Hepatocyte (in vitro differentiated cells): ENCODE measurements around the gene ADCY2. TPM values are rescaled to one million over a fixed set of nuclear protein-coding genes. Genes with fewer than 3 reads are reported as not detected.

ENCODE experiments used
- DNase-seq: peaks from one replicate; pipeline ENCODE4 v3.0.0-alpha.2; 2016; ENCODE audit warnings: low spot score
- H2AFZ ChIP-seq: fragments of 200-600 bp; sonication (generic); 2 replicates; pipeline ENCODE4 v1.6.0; 2016; ENCODE audit warnings: antibody characterized with exemption, mild to moderate bottlenecking
- H3K27ac ChIP-seq: fragments of 200-600 bp; sonication (generic); 2 replicates; pipeline ENCODE4 v1.5.1; 2016; ENCODE audit warnings: mild to moderate bottlenecking
- H3K27me3 ChIP-seq: fragments of 200-600 bp; sonication (generic); 2 replicates; pipeline ENCODE4 v1.6.1; 2016
- H3K36me3 ChIP-seq: fragments of 200-600 bp; sonication (generic); replicated peaks from 2 replicates; pipeline ENCODE4 v1.5.1; 2016; ENCODE audit warnings: low read depth; ENCODE audit not compliant: insufficient read depth
- H3K4me1 ChIP-seq: fragments of 200-600 bp; sonication (generic); 2 replicates; pipeline ENCODE4 v1.5.1; 2016; ENCODE audit warnings: mild to moderate bottlenecking, moderate library complexity; ENCODE audit not compliant: insufficient read depth
- H3K4me2 ChIP-seq: fragments of 200-600 bp; sonication (generic); 2 replicates; pipeline ENCODE4 v1.6.0; 2016
- H3K4me3 ChIP-seq: fragments of 200-600 bp; sonication (generic); 2 replicates; pipeline ENCODE4 v1.5.1; 2016; ENCODE audit warnings: mild to moderate bottlenecking
- H3K79me2 ChIP-seq: fragments of 200-600 bp; sonication (generic); 2 replicates; pipeline ENCODE4 v1.6.0; 2017; ENCODE audit warnings: mild to moderate bottlenecking
- H3K9me2 ChIP-seq: fragments of 200-600 bp; sonication (generic); replicated peaks from 2 replicates; pipeline ENCODE4 v1.6.0; 2017; ENCODE audit warnings: mild to moderate bottlenecking; ENCODE audit not compliant: insufficient read depth
- H3K9me3 ChIP-seq: fragments of 200-600 bp; sonication (generic); 2 replicates; pipeline ENCODE4 v1.5.1; 2016; ENCODE audit warnings: low read depth, mild to moderate bottlenecking
- H4K20me1 ChIP-seq: fragments of 200-600 bp; sonication (generic); 2 replicates; pipeline ENCODE4 v1.6.0; 2016; ENCODE audit warnings: mild to moderate bottlenecking; ENCODE audit not compliant: insufficient read depth, poor library complexity, severe bottlenecking
- CTCF ChIP-seq: fragments of 200-600 bp; sonication (generic); IDR thresholded peaks from 2 replicates; pipeline ENCODE4 v1.5.1; 2016; ENCODE audit warnings: antibody characterized with exemption, mild to moderate bottlenecking; ENCODE audit not compliant: poor library complexity
- EZH2 ChIP-seq: fragments of 200-600 bp; sonication (generic); IDR thresholded peaks from 2 replicates; pipeline ENCODE4 v1.6.1; 2016; ENCODE audit warnings: antibody characterized with exemption, mild to moderate bottlenecking, borderline replicate concordance
- EZH2phosphoT487 ChIP-seq: fragments of 200-600 bp; sonication (generic); IDR thresholded peaks from one replicate; pipeline ENCODE4 v1.6.1; 2018; ENCODE audit warnings: antibody characterized with exemption, mild to moderate bottlenecking, low read depth, moderate library complexity; ENCODE audit not compliant: unreplicated experiment, severe bottlenecking
- WGBS: methylation state at CpG from one replicate; pipeline ENCODE4 v1.1.6; 2016; ENCODE audit warnings: low lambda C conversion rate; ENCODE audit errors: missing lambda C conversion rate; 5-methylcytosine and 5-hydroxymethylcytosine counted together
- polyA plus RNA-seq: library from polyadenylated mRNA; unstranded; fragments of >200 nt; fragmentation: Nextera tagmentation; extraction: Ambion mirVana; gene quantifications from 2 replicates; pipeline ENCODE4 v1.2.1, GENCODE V29; 2016
- total RNA-seq: library from RNA; depleted of rRNA; stranded (reverse); fragments of >200 nt; gene quantifications from 2 replicates; pipeline ENCODE4 v1.2.3, GENCODE V29; 2014

The ADCY2 gene
- total and polyA plus RNA-seq, 2 experiments from 2014 or later = 3.2 to 8.5 TPM

DNA sequence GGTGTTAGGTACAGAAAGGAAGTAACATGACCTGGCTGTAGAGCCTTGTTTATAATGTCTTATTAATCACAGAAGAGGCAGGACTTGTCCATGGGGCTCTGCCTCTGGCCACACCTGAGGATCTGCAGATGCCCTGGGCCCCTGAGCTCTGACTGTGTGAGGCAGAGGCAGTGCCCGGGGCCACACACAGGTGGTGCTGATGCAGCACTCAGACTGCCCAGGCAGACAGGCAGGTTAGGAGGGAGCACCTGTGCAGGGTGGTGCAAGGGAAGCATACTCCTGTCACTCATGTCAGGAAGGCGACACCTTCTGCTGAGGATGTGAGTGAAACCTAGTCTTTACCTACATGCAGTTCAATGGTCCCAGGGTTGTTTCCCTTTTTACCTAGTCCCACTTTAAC lies 366.3 kb downstream of the ADCY2 start:
- WGBS = 78% methylated on average over 2 of the region's 2 CpGs
- no peak for TF ChIP-seq EZH2phosphoT487
- TF ChIP-seq CTCF = no peak
- no peak for TF ChIP-seq EZH2
- H3K27ac ChIP-seq = no peak overlapping the region

DNA sequence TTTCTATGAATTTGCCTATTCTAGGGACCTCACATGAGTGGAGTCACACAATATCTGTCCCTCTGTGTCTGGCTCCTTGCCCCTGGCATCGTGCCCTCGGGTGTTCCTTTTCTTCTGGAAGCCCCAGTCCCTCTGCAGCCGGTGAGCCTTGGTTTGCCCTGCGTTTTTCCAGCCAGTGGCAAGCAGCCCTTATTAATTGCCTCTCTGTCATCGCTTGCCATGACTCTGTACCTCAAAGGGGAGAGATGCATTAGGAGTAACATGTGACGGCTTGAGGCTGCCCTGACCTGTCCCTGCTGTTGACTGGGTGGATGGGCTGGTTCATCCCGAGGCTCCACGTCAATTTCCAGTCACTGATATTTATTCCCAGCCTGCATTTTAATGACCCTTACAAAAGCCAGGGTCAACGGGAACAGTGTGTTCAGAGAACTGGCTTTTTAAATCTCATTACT lies 367.7 kb downstream of the ADCY2 start:
- no peaks in the 10 kb centered on the region for H3K79me2 ChIP-seq
- WGBS = 89% methylated on average over 9 of the region's 9 CpGs

More for the DNA sequence above, 366.3 kb downstream of the ADCY2 start:
- DNase-seq = no peak
- Histone ChIP-seq H3K9me3 (no peaks in the 10 kb centered on the region), H3K4me3 (no peak overlapping the region), H3K4me2 (no peak overlapping the region), H4K20me1 (no peaks in the 10 kb centered on the region), H3K36me3 (no peaks in the 10 kb centered on the region), H3K27me3 (no peaks in the 10 kb centered on the region), H3K9me2 (no peaks in the 10 kb centered on the region), H3K79me2 (no peaks in the 10 kb centered on the region), H2AFZ (no peak overlapping the region), H3K4me1 (no peaks in the 10 kb centered on the region)

DNA sequence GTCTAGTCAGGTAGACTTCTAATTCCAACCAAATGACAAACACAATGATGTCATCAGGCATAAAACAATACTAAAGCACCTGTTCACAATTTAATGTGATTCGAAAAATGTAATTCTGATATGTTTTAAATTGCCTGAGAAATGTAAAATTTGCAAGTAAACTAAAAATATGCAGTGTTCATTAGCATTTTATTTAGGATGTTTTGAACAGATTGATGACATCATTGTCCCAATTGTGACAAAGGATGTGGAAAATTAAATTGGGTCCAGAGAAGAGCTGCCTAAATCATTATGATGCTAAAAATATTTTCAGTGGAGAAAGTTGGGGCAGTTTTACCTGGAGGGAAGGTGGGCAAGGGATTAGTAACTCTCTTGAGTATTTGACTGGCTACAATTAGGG lies 368.5 kb downstream of the ADCY2 start:
- H3K36me3 ChIP-seq = no peaks in the 10 kb centered on the region
- H3K4me2 ChIP-seq = no peak overlapping the region
- WGBS = 74% methylated on average over 1 of the region's 1 CpG
- no peak overlapping the region for H3K4me3 ChIP-seq
- no peak overlapping the region for H3K27ac ChIP-seq
- H4K20me1 ChIP-seq = no peaks in the 10 kb centered on the region
- H3K9me2 ChIP-seq = no peaks in the 10 kb centered on the region
- TF ChIP-seq CTCF (no peak), EZH2phosphoT487 (no peak), EZH2 (no peak)
- H3K79me2 ChIP-seq = no peaks in the 10 kb centered on the region
- no peaks in the 10 kb centered on the region for H3K4me1 ChIP-seq
- H3K27me3 ChIP-seq = no peaks in the 10 kb centered on the region
- H3K9me3 ChIP-seq = no peaks in the 10 kb centered on the region
- no peak overlapping the region for H2AFZ ChIP-seq
- no peak for DNase-seq

More for the DNA sequence above, 367.7 kb downstream of the ADCY2 start:
- Histone ChIP-seq H3K27me3 (no peaks in the 10 kb centered on the region), H3K9me3 (no peaks in the 10 kb centered on the region), H4K20me1 (no peaks in the 10 kb centered on the region), H3K4me1 (no peaks in the 10 kb centered on the region), H3K36me3 (no peaks in the 10 kb centered on the region), H3K9me2 (no peaks in the 10 kb centered on the region), H3K4me2 (no peak overlapping the region), H2AFZ (no peak overlapping the region), H3K27ac (no peak overlapping the region), H3K4me3 (no peak overlapping the region)
- DNase-seq = no peak
- no peak for TF ChIP-seq EZH2
- TF ChIP-seq CTCF = no peak
- TF ChIP-seq EZH2phosphoT487 = no peak

DNA sequence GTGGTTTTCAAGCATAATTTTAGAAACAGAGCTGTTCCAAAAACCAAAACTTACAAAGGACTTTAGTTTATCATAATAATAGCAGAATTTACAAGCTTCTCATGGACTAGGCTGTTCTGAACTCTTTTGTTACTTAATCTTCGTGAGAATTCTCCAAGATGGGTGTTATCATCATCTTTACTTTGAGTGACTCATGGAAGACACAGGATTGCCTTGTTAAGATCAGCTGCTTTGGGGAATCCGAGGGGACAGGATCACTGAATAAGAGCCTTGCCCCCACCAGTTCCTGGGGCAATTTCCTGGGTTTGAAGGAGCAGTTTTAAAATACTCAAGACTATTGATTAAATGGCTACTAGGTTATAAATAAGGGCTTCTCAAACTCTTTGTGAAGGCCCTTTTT lies 374.5 kb downstream of the ADCY2 start:
- TF ChIP-seq EZH2 (no peak), CTCF (no peak), EZH2phosphoT487 (no peak)
- no peak overlapping the region for H2AFZ ChIP-seq
- DNase-seq = no peak

More for the DNA sequence above, 374.5 kb downstream of the ADCY2 start:
- Histone ChIP-seq H3K36me3 (no peaks in the 10 kb centered on the region), H3K9me3 (no peaks in the 10 kb centered on the region), H3K27ac (no peak overlapping the region), H3K27me3 (no peaks in the 10 kb centered on the region), H3K4me2 (no peak overlapping the region), H3K4me1 (no peaks in the 10 kb centered on the region), H3K4me3 (no peak overlapping the region), H3K79me2 (no peaks in the 10 kb centered on the region), H4K20me1 (no peaks in the 10 kb centered on the region), H3K9me2 (no peaks in the 10 kb centered on the region)
- WGBS = 74% methylated on average over 2 of the region's 2 CpGs
